ENCODE measurements around the gene CREBZF.
"Not testable (repeated sequence)": the region's sequence is repeated elsewhere in the genome, so short reads cannot be mapped to it uniquely, and the experiment has no call there.

Gene CREBZF

DNA sequence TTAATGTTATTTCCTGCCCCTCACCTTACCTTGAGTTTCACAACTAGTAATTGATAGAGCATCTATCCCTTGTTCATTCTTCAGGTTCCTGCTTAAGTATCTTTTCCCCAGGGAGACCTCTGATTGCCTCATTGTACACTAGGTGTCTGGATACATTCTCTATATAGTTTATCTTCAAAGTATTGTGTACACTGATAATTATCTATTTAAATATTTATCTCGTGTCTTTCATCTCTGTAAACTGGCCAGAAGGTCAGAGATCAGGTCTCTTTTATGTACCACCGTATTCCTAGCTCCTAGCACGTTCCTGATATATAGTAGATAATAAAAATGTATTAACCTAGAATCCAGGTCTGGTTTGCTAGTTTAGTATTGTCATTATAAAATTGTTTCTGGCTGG is 30.2 kb downstream of the CREBZF start:
- DNase-seq (ENCODE audit: low read depth, low spot score), result no peak

GRCh38 chr11:85628771-85629341 is 36.1 kb downstream of the CREBZF start:
- no peak for DNase-seq (ENCODE audit: low read depth, low spot score)
- peak overlapping the region; percentile 93 for H3K4me3 ChIP-seq (ENCODE audit: low read length)

More for the DNA sequence above, 30.2 kb downstream of the CREBZF start:
- no peak overlapping the region for H3K4me3 ChIP-seq (ENCODE audit: low read length)

- peak within 1 kb of the TSS; percentile 93 for H3K4me3 ChIP-seq (ENCODE audit: low read length)
- peak; percentile 91 for DNase-seq (ENCODE audit: low read depth, low spot score)
These were observed 36.7 kb downstream of the CREBZF start, which contains the start of gene TMEM126B for GRCh38 chr11:85627998-85628770. Gene TMEM126B, plus strand, starts transcription at chr11:85628593. Its CDS starts 15 bp downstream, at chr11:85628608.

DNA sequence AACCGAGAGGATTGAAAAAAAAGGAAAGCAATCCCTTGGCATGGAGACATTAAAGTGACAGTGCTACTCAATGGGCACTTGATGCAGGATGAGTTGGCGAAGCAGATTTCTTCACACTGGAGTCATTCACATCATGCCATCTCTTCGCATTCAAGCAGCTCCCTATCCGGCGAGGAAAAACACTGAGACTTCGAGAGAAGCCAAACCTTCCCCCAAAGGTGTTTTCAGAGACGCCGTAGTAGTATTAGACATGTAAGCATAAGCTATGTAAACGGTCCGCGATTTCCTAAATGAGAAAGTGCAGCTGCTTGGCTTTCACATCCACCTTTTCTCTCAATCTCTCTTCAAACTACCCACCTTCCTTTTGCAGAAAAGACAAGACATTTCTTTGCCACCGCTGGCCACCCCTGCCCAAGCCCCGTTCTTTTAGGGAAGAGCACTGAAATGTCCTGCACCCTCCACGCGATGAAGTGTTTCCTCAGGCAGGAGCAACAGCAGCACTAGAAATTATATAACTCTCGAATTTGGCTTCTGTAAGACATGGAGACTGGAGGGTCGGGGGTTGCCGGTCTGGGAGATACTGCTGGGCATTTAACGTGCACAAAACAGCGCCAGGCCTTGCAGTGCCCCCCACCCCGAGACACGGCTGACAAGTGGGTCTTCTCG is 37.5 kb downstream of the CREBZF start, which contains the start of gene DLG2:
Gene DLG2 (minus strand): TSS at position 13 of the 666 bp plus-strand sequence.
- no peak for DNase-seq (ENCODE audit: low read depth, low spot score)
- peak within 1 kb of the TSS; percentile 93 for H3K4me3 ChIP-seq (ENCODE audit: low read length)

GRCh38 chr11:85626496-85626895 is 38.4 kb downstream of the CREBZF start:
- H3K4me3 ChIP-seq (ENCODE audit: low read length), result no peak overlapping the region
- no peak for DNase-seq (ENCODE audit: low read depth, low spot score)

DNA sequence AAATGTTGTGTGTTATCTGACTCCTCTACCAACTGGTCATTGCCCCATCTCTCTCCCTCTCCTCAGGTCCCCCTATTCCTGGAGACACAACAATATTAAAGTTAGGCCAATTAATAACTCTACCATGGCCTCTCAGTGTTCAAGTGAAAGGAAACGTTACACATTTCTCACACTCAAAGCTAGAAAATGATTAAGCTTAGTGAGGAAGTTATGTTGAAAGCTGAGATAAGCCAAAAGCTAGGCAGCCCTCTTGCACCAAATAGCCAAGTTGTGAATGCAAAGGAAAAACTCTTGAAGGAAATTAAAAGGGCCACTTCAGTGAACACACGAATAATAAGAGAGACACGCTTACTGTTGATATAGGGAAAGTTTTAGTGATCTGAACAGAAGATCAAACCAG is 44.7 kb downstream of the CREBZF start:
- no peak for DNase-seq (ENCODE audit: low read depth, low spot score)
- no peak overlapping the region for H3K4me3 ChIP-seq (ENCODE audit: low read length)

GRCh38 chr11:85619499-85619898 is 45.4 kb downstream of the CREBZF start:
- DNase-seq (ENCODE audit: low read depth, low spot score), result no peak
- H3K4me3 ChIP-seq (ENCODE audit: low read length), result no peak overlapping the region

DNA sequence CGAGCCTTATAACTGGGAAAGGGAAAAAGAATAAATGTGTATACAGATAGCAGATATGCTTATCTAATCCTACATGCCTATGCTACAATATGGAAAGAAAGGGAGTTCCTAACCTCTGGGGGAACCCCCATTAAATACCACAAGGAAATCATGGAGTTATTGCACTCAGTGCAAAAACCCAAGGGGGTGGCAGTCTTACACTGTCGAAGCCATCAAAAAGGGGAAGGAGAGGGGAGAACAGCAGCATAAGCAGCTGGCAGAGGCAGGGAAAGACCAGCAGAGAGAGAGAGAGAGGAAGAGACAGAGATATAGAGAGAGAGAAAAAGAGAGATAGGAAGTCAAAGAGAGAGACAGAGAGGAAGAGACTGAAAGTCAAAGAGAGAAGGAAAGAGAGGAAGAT is 53.3 kb downstream of the CREBZF start:
- H3K4me3 ChIP-seq (ENCODE audit: low read length); DNase-seq (ENCODE audit: low read depth, low spot score): not testable (repeated sequence)

All from Jurkat, Clone E6-1 (cell line).